Vagina (tissue), 2 donors: ENCODE measurements around the gene COL28A1. TPM values are rescaled to one million over a fixed set of nuclear protein-coding genes. Genes with fewer than 3 reads are reported as not detected.

ENCODE experiments used
- DNase-seq, 2 donors: peaks; one replicate each; pipeline ENCODE4 v3.0.0-alpha.2; 2017; ENCODE audit errors: extremely low spot score in 2 of 2
- H3K27ac ChIP-seq: fragments of 200-600 bp; sonication (generic); one replicate; pipeline ENCODE4 v1.5.1; 2019
- H3K27me3 ChIP-seq: fragments of 200-600 bp; sonication (generic); one replicate; pipeline ENCODE4 v1.5.1; 2019
- H3K36me3 ChIP-seq, 2 donors: fragments of 200-600 bp; sonication (generic); one replicate each; pipeline ENCODE4 v1.5.1; 2017 to 2019
- H3K4me1 ChIP-seq: fragments of 200-600 bp; sonication (generic); one replicate; pipeline ENCODE4 v1.5.1; 2019
- H3K4me3 ChIP-seq, 2 donors: fragments of 200-600 bp; sonication (generic); 1 replicate in 1 of 2; 2 replicates in 1 of 2; pipeline ENCODE4 v1.5.1; 2016 to 2019
- H3K9me3 ChIP-seq: fragments of 200-600 bp; sonication (generic); one replicate; pipeline ENCODE4 v1.5.1; 2019
- CTCF ChIP-seq, 3 experiments: fragments of 450-650 bp in 2 of 3; fragments of 200-600 bp in 1 of 3; sonication (generic) in 1 of 3; IDR thresholded peaks; one replicate each; pipeline ENCODE4 v1.5.1; 2017 to 2019; ENCODE audit warnings: antibody characterized with exemption in 3 of 3, mild to moderate bottlenecking in 2 of 3, moderate library complexity in 2 of 3
- POLR2A ChIP-seq, 2 donors: fragments of 450-650 bp; IDR thresholded peaks; one replicate each; pipeline ENCODE4 v1.6.1; 2017; ENCODE audit warnings: antibody characterized with exemption in 2 of 2, mild to moderate bottlenecking in 2 of 2, moderate library complexity in 2 of 2
- POLR2AphosphoS5 ChIP-seq, 2 donors: sonication (generic); formaldehyde crosslinking; IDR thresholded peaks; one replicate each; pipeline ENCODE4 v1.9.0; 2017; ENCODE audit warnings: antibody characterized with exemption in 2 of 2, mild to moderate bottlenecking in 2 of 2, low read depth in 1 of 2; ENCODE audit not compliant: insufficient read depth in 1 of 2
- intact Hi-C: fragments of 100-400 bp; cut with DNase I; formaldehyde crosslinking; loops from one replicate; pipeline ENCODE4 v1.15.1; 2023
- total RNA-seq: library from RNA; depleted of rRNA; stranded (reverse); fragments of >200 nt; gene quantifications from one replicate; pipeline ENCODE4 v1.2.3, GENCODE V29; 2016

The COL28A1 gene
- total RNA-seq, 1 donor from 2014 or later: 5.4 TPM

GRCh38 chr7:7579638-7580037, 44.0 kb upstream of the COL28A1 start:
- Histone ChIP-seq H3K9me3 (no peaks in the 10 kb centered on the region), H3K36me3 (peaks cover 0 to 10% of the 10 kb centered on the region in 2 donors), H3K4me1 (no peaks in the 10 kb centered on the region), H3K27ac (no peak overlapping the region), H3K27me3 (no peaks in the 10 kb centered on the region), H3K4me3 (no peak overlapping the region)
- intact Hi-C loops: no loop called here
- DNase-seq: no peak
- TF ChIP-seq POLR2A (IDR thresholded peaks at IDR 0.05) (no peak), POLR2AphosphoS5 (IDR thresholded peaks at IDR 0.05; ENCODE audit: insufficient read depth in 1 of 2, low read depth in 1 of 2) (no peak), CTCF (IDR thresholded peaks at IDR 0.05) (no peak)

GRCh38 chr7:7577888-7578287, 42.2 kb upstream of the COL28A1 start:
- no peaks in the 10 kb centered on the region for H3K27me3 ChIP-seq
- peaks cover 0 to 15% of the 10 kb centered on the region in 2 donors for H3K36me3 ChIP-seq
- no peaks in the 10 kb centered on the region for H3K4me1 ChIP-seq
- no peak overlapping the region for H3K4me3 ChIP-seq
- intact Hi-C loops: no loop called here
- no peak for DNase-seq
- no peak overlapping the region for H3K27ac ChIP-seq
- H3K9me3 ChIP-seq: no peaks in the 10 kb centered on the region
- TF ChIP-seq POLR2AphosphoS5 (IDR thresholded peaks at IDR 0.05; ENCODE audit: insufficient read depth in 1 of 2, low read depth in 1 of 2): no peak
- no peak for TF ChIP-seq CTCF (IDR thresholded peaks at IDR 0.05)
- no peak for TF ChIP-seq POLR2A (IDR thresholded peaks at IDR 0.05)

- Histone ChIP-seq H3K27me3 (no peaks in the 10 kb centered on the region), H3K4me3 (no peak overlapping the region), H3K27ac (no peak overlapping the region), H3K4me1 (no peaks in the 10 kb centered on the region), H3K9me3 (no peaks in the 10 kb centered on the region), H3K36me3 (peaks cover 0 to 12% of the 10 kb centered on the region in 2 donors)
- intact Hi-C loops: no loop called here
- DNase-seq: no peak
- TF ChIP-seq POLR2AphosphoS5 (IDR thresholded peaks at IDR 0.05; ENCODE audit: insufficient read depth in 1 of 2, low read depth in 1 of 2) (no peak), CTCF (IDR thresholded peaks at IDR 0.05) (no peak)
These were observed 40.7 kb upstream of the COL28A1 start for GRCh38 chr7:7576344-7576743.

- Histone ChIP-seq H3K36me3 (peaks cover 0 to 5% of the 10 kb centered on the region in 2 donors), H3K27me3 (no peaks in the 10 kb centered on the region), H3K4me1 (peaks cover 21% of the 10 kb centered on the region), H3K9me3 (no peaks in the 10 kb centered on the region), H3K27ac (no peak overlapping the region), H3K4me3 (no peak overlapping the region)
- no peak for DNase-seq
- TF ChIP-seq CTCF (IDR thresholded peaks at IDR 0.05): no peak
- intact Hi-C loops: no loop called here
These were observed 38.0 kb upstream of the COL28A1 start for GRCh38 chr7:7573701-7574100.

- H3K4me1 ChIP-seq: peaks cover 35% of the 10 kb centered on the region
- H3K27me3 ChIP-seq: no peaks in the 10 kb centered on the region
- peaks cover 0 to 5% of the 10 kb centered on the region in 2 donors for H3K36me3 ChIP-seq
- H3K4me3 ChIP-seq: no peak overlapping the region
- intact Hi-C loops: no loop called here
- no peak for DNase-seq
- no peaks in the 10 kb centered on the region for H3K9me3 ChIP-seq
- H3K27ac ChIP-seq: no peak overlapping the region
- no peak for TF ChIP-seq POLR2AphosphoS5 (IDR thresholded peaks at IDR 0.05; ENCODE audit: insufficient read depth in 1 of 2, low read depth in 1 of 2)
- TF ChIP-seq CTCF (IDR thresholded peaks at IDR 0.05): no peak
- no peak for TF ChIP-seq POLR2A (IDR thresholded peaks at IDR 0.05)
These were observed 34.9 kb upstream of the COL28A1 start for GRCh38 chr7:7570584-7570983.
